Measurements from ENCODE around the gene TMEM44. TPM values are rescaled to one million over a fixed set of nuclear protein-coding genes. Genes with fewer than 3 reads are reported as not detected.

The TMEM44 gene
- total and polyA plus RNA-seq, 2 of the 4 experiments (the other 2 are of a cell fraction), result 9.7 to 24.2 TPM

DNA sequence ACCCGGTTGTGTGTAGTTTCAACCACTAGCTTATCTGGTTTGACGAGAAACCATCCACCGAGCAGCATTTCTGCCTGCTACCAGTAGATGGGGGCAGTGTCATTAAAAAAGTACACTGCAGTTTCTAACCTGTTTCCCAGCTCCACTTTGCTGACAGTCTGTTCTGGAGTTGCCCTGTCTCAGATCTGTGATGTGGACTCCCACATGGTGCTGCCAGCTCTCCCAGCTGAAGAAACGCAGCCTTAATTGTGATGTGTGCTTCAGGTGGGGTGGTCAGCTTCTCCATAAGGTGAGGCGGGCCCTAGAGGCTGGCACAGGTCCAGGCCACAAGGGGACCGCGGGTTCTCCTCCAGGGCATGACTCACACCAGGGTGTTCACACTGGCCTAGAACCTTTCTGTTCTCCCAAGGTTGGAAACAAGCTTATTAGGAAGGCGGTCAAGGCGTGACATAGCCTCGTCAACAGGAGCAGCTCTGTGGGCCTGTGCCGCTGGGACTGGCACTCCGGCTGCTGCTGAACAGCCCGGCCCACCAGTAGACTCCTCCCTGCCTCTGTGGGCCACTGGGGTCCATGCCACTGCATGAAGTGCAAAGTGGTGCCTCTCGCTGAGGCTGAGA is 49.6 kb upstream of the TMEM44 start:
- in situ Hi-C loops (cut with MboI; ENCODE audit: low sequenced_read_pairs), result no loop called here
- Histone ChIP-seq H3K27ac (ENCODE audit: insufficient read depth, low read length) (no peak overlapping the region), H3K56ac (ENCODE audit: extremely low read depth, insufficient read depth, low read length) (no peak overlapping the region), H3K27me3 (ENCODE audit: control insufficient read depth, insufficient read depth, low read length) (no peaks in the 10 kb centered on the region; the same call in 1 of the 2 replicates), H2AFZ (replicated peaks; ENCODE audit: low read length, poor library complexity) (peak overlapping the region; percentile 72), H3K23ac (ENCODE audit: low read depth, low read length) (no peak overlapping the region; the same call in 1 of the 2 replicates), H2BK5ac (ENCODE audit: low read depth, low read length, poor library complexity, severe bottlenecking) (peak overlapping the region; percentile 57), H2BK20ac (ENCODE audit: low read depth, low read length) (peak overlapping the region; percentile 24), H3K4ac (ENCODE audit: low read depth, low read length) (0 out of 2 replicates have a peak overlapping the region, but pooled peaks have one; percentile 11), H2AK5ac (ENCODE audit: low read depth, low read length) (peak overlapping the region; percentile 72), H3K4me1 (ENCODE audit: control insufficient read depth, insufficient read depth, low read length) (peaks cover 7% of the 10 kb centered on the region), H2BK15ac (ENCODE audit: low read depth, low read length) (no peak overlapping the region), H3K4me2 (ENCODE audit: low read depth, low read length) (peak overlapping the region; percentile 14), H4K8ac (ENCODE audit: low read depth in 2 of 2, low read length in 2 of 2) (peak overlapping the region in 1 of 2 experiments; percentile 27; a peak in 2 of 4 replicates), H4K20me1 (ENCODE audit: insufficient read depth, low read length) (peaks cover 19% of the 10 kb centered on the region), H3K36me3 (ENCODE audit: control insufficient read depth, insufficient read depth, low read length) (peaks cover 9% of the 10 kb centered on the region; the same call in 1 of the 2 replicates), H2BK120ac (ENCODE audit: low read depth, low read length) (peak overlapping the region; percentile 49; the same call in 1 of the 2 replicates), H3K14ac (replicated peaks; ENCODE audit: low read depth, low read length) (no peak overlapping the region; the same call in 1 of the 2 replicates), H2AK9ac (replicated peaks; ENCODE audit: low read depth, low read length, poor library complexity) (peak overlapping the region; percentile 47), H3K9me3 (ENCODE audit: control insufficient read depth, insufficient read depth, low read length) (no peaks in the 10 kb centered on the region), H3K79me1 (ENCODE audit: low read depth in 1 of 2, low read length in 2 of 2) (peaks cover 0 to 14% of the 10 kb centered on the region in 2 experiments; a peak in 2 of 4 replicates), H3K4me3 (ENCODE audit: insufficient read depth, low read depth, low read length) (no peak overlapping the region), H3K9me1 (ENCODE audit: insufficient read depth, low read length) (0 out of 2 replicates have a peak, but pooled peaks cover 4% of the 10 kb centered on the region), H3K9ac (ENCODE audit: low read depth, low read length) (no peak overlapping the region), H4K5ac (ENCODE audit: low read depth, low read length) (no peak overlapping the region; the same call in 1 of the 2 replicates), H3K18ac (ENCODE audit: low read depth, low read length) (peak overlapping the region; percentile 24; the same call in 1 of the 2 replicates), H4K91ac (ENCODE audit: insufficient read depth, low read depth, low read length) (peak overlapping the region; percentile 52; the same call in 1 of the 2 replicates)
- ATAC-seq (ENCODE audit: low read depth) (peak; percentile 55), DNase-seq (peak; percentile 86)
- POLR2A ChIA-PET (ENCODE audit: unreplicated experiment), result interaction anchor here (0.6 to 0.8 kb wide), 2 partner anchors 10 to 859 kb away, joined by 4 to 19 read pairs; no protein-coding TSS in a partner anchor
- BruUV-seq (replicated peaks), result no TSS peak
- intact Hi-C loops (cut with micrococcal nuclease), result loop anchor here (1.0 to 2.0 kb wide), 3 partner anchors 423 to 840 kb away; no protein-coding TSS in a partner anchor
- CTCF ChIA-PET, result interaction anchor here (0.6 to 2.7 kb wide), 24 partner anchors 10 to 588 kb away, joined by 3 to 27 read pairs (median 4); partner anchors contain the start of genes LSG1, TMEM44 and XXYLT1
- dilution Hi-C loops (cut with HindIII; ENCODE audit: low sequenced_read_pairs, unreplicated experiment), result no loop called here
- WGBS, 2 experiments (ENCODE audit: extremely low coverage in 2 of 2, insufficient read length in 1 of 2), result 74% methylated on average over 9 of the region's 14 CpGs; no CpG with 5 or more reads in 1 of the 2 experiments
- peak; percentile 90 for TF ChIP-seq SMC3 (IDR thresholded peaks at IDR 0.05; ENCODE audit: low read depth, low read length)
- TF ChIP-seq MAZ (IDR thresholded peaks at IDR 0.05; ENCODE audit: borderline replicate concordance, low read depth, low read length), result peak; percentile 43; the same call in 1 of the 2 replicates
- TF ChIP-seq CHD1 (IDR thresholded peaks at IDR 0.05; ENCODE audit: low read depth, low read length), result no peak
- peak; percentile 30; the same call in 1 of the 2 replicates for TF ChIP-seq MAFK (IDR thresholded peaks at IDR 0.05; ENCODE audit: low read depth, low read length)
- TF ChIP-seq BHLHE40 (IDR thresholded peaks at IDR 0.05; ENCODE audit: low read depth, low read length), result no peak
- TF ChIP-seq RAD21 (IDR thresholded peaks at IDR 0.05; ENCODE audit: low read length), result peak; percentile 93
- TF ChIP-seq POLR2A (IDR thresholded peaks at IDR 0.05; ENCODE audit: low read depth, low read length), result 0 out of 2 replicates have a peak, but pooled peaks have one; percentile 27
- no peak for TF ChIP-seq CEBPB (IDR thresholded peaks at IDR 0.05; ENCODE audit: low read depth, low read length)
- TF ChIP-seq CTCF (conservative IDR thresholded peaks at IDR 0.05; ENCODE audit: low read depth, low read length), result peak; percentile 94
- no peak for TF ChIP-seq RCOR1 (IDR thresholded peaks at IDR 0.05; ENCODE audit: insufficient replicate concordance, low read length)
- no peak for TF ChIP-seq NFE2L2 (IDR thresholded peaks at IDR 0.05; ENCODE audit: low read depth, low read length)
- TF ChIP-seq MXI1 (IDR thresholded peaks at IDR 0.05; ENCODE audit: borderline replicate concordance, low read depth, low read length), result no peak
- TF ChIP-seq FOS (IDR thresholded peaks at IDR 0.05; ENCODE audit: low read depth, low read length), result no peak
- TF ChIP-seq RFX5 (IDR thresholded peaks at IDR 0.05; ENCODE audit: low read depth, low read length), result no peak; the same call in 1 of the 2 replicates
- TF ChIP-seq, protein P1, sequence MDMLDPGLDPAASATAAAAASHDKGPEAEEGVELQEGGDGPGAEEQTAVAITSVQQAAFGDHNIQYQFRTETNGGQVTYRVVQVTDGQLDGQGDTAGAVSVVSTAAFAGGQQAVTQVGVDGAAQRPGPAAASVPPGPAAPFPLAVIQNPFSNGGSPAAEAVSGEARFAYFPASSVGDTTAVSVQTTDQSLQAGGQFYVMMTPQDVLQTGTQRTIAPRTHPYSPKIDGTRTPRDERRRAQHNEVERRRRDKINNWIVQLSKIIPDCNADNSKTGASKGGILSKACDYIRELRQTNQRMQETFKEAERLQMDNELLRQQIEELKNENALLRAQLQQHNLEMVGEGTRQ (IDR thresholded peaks at IDR 0.05; ENCODE audit: low read depth, low read length), result no peak
